Esophagus muscularis mucosa (tissue), 4 donors: Measurements from ENCODE around the gene ZC3H8. TPM values are rescaled to one million over a fixed set of nuclear protein-coding genes. Genes with fewer than 3 reads are reported as not detected.
A peak's percentile ranks its signal among the peaks of the same experiment; 100 is the strongest.

ENCODE experiments used
- DNase-seq: peaks from one replicate; pipeline ENCODE4 v3.0.0-alpha.2; 2017; ENCODE audit errors: extremely low spot score
- H3K27ac ChIP-seq, 4 donors: fragments of 200-600 bp; sonication (generic); replicated peaks in 1 of 4; 1 replicate in 3 of 4; 2 replicates in 1 of 4; pipeline ENCODE4 v1.5.1; 2016 to 2019; ENCODE audit warnings: mild to moderate bottlenecking in 1 of 4
- H3K27me3 ChIP-seq, 4 donors: fragments of 200-600 bp; sonication (generic); one replicate each; pipeline versions ENCODE4 v1.5.1 to v1.6.0; 2016 to 2019
- H3K36me3 ChIP-seq, 4 donors: fragments of 200-600 bp; sonication (generic); one replicate each; pipeline ENCODE4 v1.5.1; 2016 to 2019
- H3K4me1 ChIP-seq, 4 donors: fragments of 200-600 bp; sonication (generic); one replicate each; pipeline ENCODE4 v1.5.1; 2016 to 2019
- H3K4me3 ChIP-seq, 4 donors: fragments of 200-600 bp; sonication (generic); 1 replicate in 2 of 4; 2 replicates in 2 of 4; pipeline ENCODE4 v1.5.1; 2016 to 2019; ENCODE audit warnings: mild to moderate bottlenecking in 4 of 4, moderate library complexity in 1 of 4
- H3K9me3 ChIP-seq, 4 donors: fragments of 200-600 bp; sonication (generic); 1 replicate in 3 of 4; 2 replicates in 1 of 4; pipeline ENCODE4 v1.5.1; 2016 to 2019
- CTCF ChIP-seq, 3 experiments: fragments of 200-600 bp in 2 of 3; fragments of 450-650 bp in 1 of 3; sonication (generic) in 2 of 3; IDR thresholded peaks; one replicate each; pipeline ENCODE4 v1.5.1; 2017 to 2019; ENCODE audit warnings: antibody characterized with exemption in 3 of 3, mild to moderate bottlenecking in 2 of 3, moderate library complexity in 1 of 3
- EP300 ChIP-seq: sonication (generic); formaldehyde crosslinking; IDR thresholded peaks from one replicate; pipeline ENCODE4 v1.6.1; 2017; ENCODE audit warnings: antibody characterized with exemption
- POLR2A ChIP-seq: fragments of 450-650 bp; IDR thresholded peaks from one replicate; pipeline ENCODE4 v1.6.1; 2017; ENCODE audit warnings: antibody characterized with exemption, moderate library complexity, mild to moderate bottlenecking, low read depth
- POLR2AphosphoS5 ChIP-seq, 2 donors: sonication (generic); formaldehyde crosslinking; IDR thresholded peaks; one replicate each; pipeline ENCODE4 v1.6.1; 2017; ENCODE audit warnings: antibody characterized with exemption in 2 of 2
- WGBS: methylation state at CpG from one replicate; pipeline ENCODE4 v1.1.5; 2018; 5-methylcytosine and 5-hydroxymethylcytosine counted together
- intact Hi-C: fragments of 100-400 bp; cut with DNase I; formaldehyde crosslinking; loops from one replicate; pipeline ENCODE4 v1.15.1; 2023
- total RNA-seq, 4 donors: library from RNA; depleted of rRNA; stranded (reverse); fragments of >200 nt; gene quantifications; one replicate each; pipeline versions ENCODE4 v1.1.0 to v1.2.1, GENCODE V29; 2016

ZC3H8 gene
- total RNA-seq, 4 donors from 2014 or later, result 3.7 to 8.6 (median 5.7) TPM

GRCh38 chr2:112260295-112260625 lies 5.4 kb upstream of the ZC3H8 start:
- intact Hi-C loops, result no loop called here
- DNase-seq, result no peak
- 92% methylated on average over 3 of the region's 3 CpGs for WGBS
- Histone ChIP-seq H3K9me3 (no peaks in the 10 kb centered on the region), H3K4me1 (peaks cover 3 to 14% (median 13%) of the 10 kb centered on the region in 4 donors), H3K27ac (no peak overlapping the region), H3K4me3 (no peak overlapping the region), H3K36me3 (no peaks in the 10 kb centered on the region), H3K27me3 (no peaks in the 10 kb centered on the region)
- TF ChIP-seq POLR2AphosphoS5 (IDR thresholded peaks at IDR 0.05) (no peak), EP300 (no peak), CTCF (IDR thresholded peaks at IDR 0.05) (no peak), POLR2A (no peak)

DNA sequence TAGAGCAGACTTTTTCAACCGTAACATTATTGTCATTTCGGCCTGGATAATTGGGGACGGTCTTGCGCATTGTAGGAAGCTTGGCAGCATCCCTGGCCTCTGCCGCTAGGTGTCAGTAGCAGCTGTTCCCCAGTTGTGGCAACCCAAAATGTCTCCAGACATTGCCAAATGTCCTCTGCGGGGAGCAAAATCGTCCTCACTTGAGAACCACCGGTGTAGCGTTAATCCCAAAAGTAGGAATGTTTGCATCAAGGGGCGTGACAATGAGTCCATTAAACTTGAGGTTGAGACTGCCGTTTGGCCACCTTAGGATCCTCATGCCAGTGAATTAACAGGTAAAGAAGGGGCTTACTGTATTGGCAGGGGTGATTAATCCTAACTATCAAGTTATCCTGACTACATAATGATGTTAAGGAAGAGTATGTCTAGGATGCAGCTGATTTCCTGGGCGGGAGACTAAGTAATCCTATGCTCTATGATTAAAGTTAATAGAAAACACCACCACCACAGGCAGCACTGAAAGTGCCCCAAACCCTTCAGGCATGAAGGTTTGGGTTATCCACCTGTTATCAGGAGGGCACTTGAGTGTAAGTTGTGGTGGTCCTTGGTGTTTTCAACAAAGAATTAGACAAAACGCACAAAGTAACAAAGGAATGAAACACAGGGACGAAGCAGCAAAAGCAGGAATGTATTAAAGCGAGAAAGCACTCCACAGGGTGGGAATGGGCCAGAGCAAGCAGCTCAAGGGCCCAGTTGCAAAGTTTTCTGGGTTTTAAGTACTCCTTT lies 4.9 kb upstream of the ZC3H8 start:
- peaks cover 4 to 15% (median 15%) of the 10 kb centered on the region in 4 donors for H3K4me1 ChIP-seq
- TF ChIP-seq CTCF (IDR thresholded peaks at IDR 0.05) (peak in 2 of 3 experiments; percentile 94), POLR2AphosphoS5 (IDR thresholded peaks at IDR 0.05) (peak; percentile 62 to 73), POLR2A (no peak), EP300 (no peak)
- H3K27ac ChIP-seq, result peak overlapping the region in 1 of 4 donors; percentile 25
- H3K9me3 ChIP-seq, result no peaks in the 10 kb centered on the region
- intact Hi-C loops, result loop anchor here (10.0 kb wide), 1 partner anchor 205 kb away; the partner anchor contains the start of gene TMEM87B
- no peaks in the 10 kb centered on the region for H3K27me3 ChIP-seq
- H3K4me3 ChIP-seq, result peak overlapping the region in 2 of 4 donors; percentile 1 to 7
- DNase-seq, result no peak
- H3K36me3 ChIP-seq, result no peaks in the 10 kb centered on the region
- 28% methylated on average over 11 of the region's 15 CpGs for WGBS

GRCh38 chr2:112257575-112257974 lies 2.7 kb upstream of the ZC3H8 start:
- no peaks in the 10 kb centered on the region for H3K9me3 ChIP-seq
- TF ChIP-seq POLR2AphosphoS5 (IDR thresholded peaks at IDR 0.05) (no peak), CTCF (IDR thresholded peaks at IDR 0.05) (no peak), EP300 (no peak), POLR2A (no peak)
- no peak overlapping the region for H3K27ac ChIP-seq
- H3K27me3 ChIP-seq, result no peaks in the 10 kb centered on the region
- intact Hi-C loops, result loop anchor here (10.0 kb wide), 1 partner anchor 203 kb away; the partner anchor contains the start of gene TMEM87B
- H3K4me3 ChIP-seq, result no peak overlapping the region
- peaks cover 4 to 29% (median 24%) of the 10 kb centered on the region in 4 donors for H3K4me1 ChIP-seq
- WGBS, result 86% methylated on average over 4 of the region's 4 CpGs
- DNase-seq, result no peak
- no peaks in the 10 kb centered on the region for H3K36me3 ChIP-seq

- H3K4me1 ChIP-seq, result peaks cover 4 to 29% (median 25%) of the 10 kb centered on the region in 4 donors
- H3K27ac ChIP-seq, result no peak overlapping the region
- H3K36me3 ChIP-seq, result no peaks in the 10 kb centered on the region
- no peak for DNase-seq
- H3K27me3 ChIP-seq, result no peaks in the 10 kb centered on the region
- intact Hi-C loops, result loop anchor here (10.0 kb wide), 1 partner anchor 202 kb away; the partner anchor contains the start of gene TMEM87B
- no peak overlapping the region for H3K4me3 ChIP-seq
- 89% methylated on average over 2 of the region's 2 CpGs for WGBS
- no peaks in the 10 kb centered on the region for H3K9me3 ChIP-seq
- TF ChIP-seq POLR2A, result no peak
- TF ChIP-seq EP300, result no peak
- TF ChIP-seq POLR2AphosphoS5 (IDR thresholded peaks at IDR 0.05), result no peak
- TF ChIP-seq CTCF (IDR thresholded peaks at IDR 0.05), result no peak
Measured at GRCh38 chr2:112256654-112257053, 1.8 kb upstream of the ZC3H8 start.
